SK-N-SH treated with all-trans-retinoic acid at 6 μM for 48 hours (cell line): ENCODE results near the gene MTMR10.

Experiments used
- ARNTL ChIP-seq: fragments of 450-650 bp; formaldehyde crosslinking; IDR thresholded peaks from 2 replicates; pipeline ENCODE4 v1.5.0; 2020; ENCODE audit warnings: low read depth, mild to moderate bottlenecking, moderate library complexity, borderline replicate concordance
- BACH2 ChIP-seq: fragments of 250-450 bp; sonication (Bioruptor Pico); IDR thresholded peaks from 2 replicates; pipeline ENCODE4 v1.9.0; 2021; ENCODE audit warnings: mild to moderate bottlenecking, borderline replicate concordance
- CREB5 ChIP-seq: fragments of 250-450 bp; sonication (Bioruptor Pico); IDR thresholded peaks from 2 replicates; pipeline ENCODE4 v1.5.1; 2020; ENCODE audit warnings: low read depth, mild to moderate bottlenecking, moderate library complexity
- ESRRG ChIP-seq: fragments of 250-450 bp; sonication (Bioruptor Pico); IDR thresholded peaks from 2 replicates; pipeline ENCODE4 v1.6.1; 2021; ENCODE audit warnings: mild to moderate bottlenecking
- OSR1 ChIP-seq: fragments of 250-450 bp; sonication (Bioruptor Pico); IDR thresholded peaks from 2 replicates; pipeline ENCODE4 v1.8.0; 2022; ENCODE audit warnings: moderate library complexity, mild to moderate bottlenecking, inconsistent platforms
- PPARA ChIP-seq: fragments of 250-450 bp; sonication (Bioruptor Pico); IDR thresholded peaks from 2 replicates; pipeline ENCODE4 v1.5.0; 2020; ENCODE audit warnings: mild to moderate bottlenecking, borderline replicate concordance
- SNAI2 ChIP-seq: fragments of 250-450 bp; sonication (Bioruptor Pico); IDR thresholded peaks from 2 replicates; pipeline ENCODE4 v1.5.0; 2020; ENCODE audit warnings: mild to moderate bottlenecking, moderate library complexity
- TOX ChIP-seq: fragments of 250-450 bp; sonication (Bioruptor Pico); IDR thresholded peaks from 2 replicates; pipeline ENCODE4 v1.8.0; 2021; ENCODE audit warnings: mild to moderate bottlenecking, moderate library complexity, borderline replicate concordance
- TSHZ2 ChIP-seq: fragments of 250-450 bp; sonication (Bioruptor Pico); IDR thresholded peaks from 2 replicates; pipeline ENCODE4 v1.5.0; 2020; ENCODE audit warnings: mild to moderate bottlenecking, moderate library complexity
- ZC3H10 ChIP-seq: fragments of 250-450 bp; sonication (Bioruptor Pico); IDR thresholded peaks from 2 replicates; pipeline ENCODE4 v1.5.1; 2021; ENCODE audit warnings: mild to moderate bottlenecking, moderate library complexity
- ZFP3 ChIP-seq: fragments of 250-450 bp; sonication (Bioruptor Pico); IDR thresholded peaks from 2 replicates; pipeline ENCODE4 v1.5.0; 2020; ENCODE audit warnings: mild to moderate bottlenecking, moderate library complexity
- ZNF70 ChIP-seq: fragments of 450-650 bp; formaldehyde crosslinking; IDR thresholded peaks from 2 replicates; pipeline ENCODE4 v1.5.0; 2020; ENCODE audit warnings: mild to moderate bottlenecking, moderate library complexity
- ZNF8 ChIP-seq: fragments of 450-650 bp; formaldehyde crosslinking; IDR thresholded peaks from 2 replicates; pipeline ENCODE4 v1.5.0; 2020; ENCODE audit warnings: mild to moderate bottlenecking, moderate library complexity
- TF ChIP-seq, protein P1 (sequence below): fragments of 250-450 bp; sonication (Bioruptor Pico); IDR thresholded peaks from 2 replicates; pipeline ENCODE4 v1.8.0; 2020; ENCODE audit warnings: mild to moderate bottlenecking, moderate library complexity, borderline replicate concordance

DNA sequence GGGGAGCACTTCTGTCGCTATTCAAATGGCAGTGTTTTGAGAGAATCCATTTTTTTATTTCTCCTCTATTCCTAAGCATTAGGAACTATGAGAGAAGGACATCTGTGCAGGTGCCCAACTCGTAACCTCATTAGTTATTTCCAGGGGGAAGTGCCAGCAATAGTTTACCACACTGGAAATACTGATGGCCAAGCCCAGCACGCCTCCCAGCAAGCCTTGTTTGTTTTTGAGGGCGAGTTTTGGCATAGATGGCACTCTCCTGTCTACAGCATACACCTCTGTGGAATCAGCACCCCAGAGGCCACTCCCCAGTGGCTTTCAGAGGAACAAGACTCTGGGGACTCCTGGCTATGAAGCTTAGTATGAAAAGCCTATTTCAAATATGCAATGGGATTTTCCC is 51.1 kb downstream of the MTMR10 start:
- TF ChIP-seq, protein P1, sequence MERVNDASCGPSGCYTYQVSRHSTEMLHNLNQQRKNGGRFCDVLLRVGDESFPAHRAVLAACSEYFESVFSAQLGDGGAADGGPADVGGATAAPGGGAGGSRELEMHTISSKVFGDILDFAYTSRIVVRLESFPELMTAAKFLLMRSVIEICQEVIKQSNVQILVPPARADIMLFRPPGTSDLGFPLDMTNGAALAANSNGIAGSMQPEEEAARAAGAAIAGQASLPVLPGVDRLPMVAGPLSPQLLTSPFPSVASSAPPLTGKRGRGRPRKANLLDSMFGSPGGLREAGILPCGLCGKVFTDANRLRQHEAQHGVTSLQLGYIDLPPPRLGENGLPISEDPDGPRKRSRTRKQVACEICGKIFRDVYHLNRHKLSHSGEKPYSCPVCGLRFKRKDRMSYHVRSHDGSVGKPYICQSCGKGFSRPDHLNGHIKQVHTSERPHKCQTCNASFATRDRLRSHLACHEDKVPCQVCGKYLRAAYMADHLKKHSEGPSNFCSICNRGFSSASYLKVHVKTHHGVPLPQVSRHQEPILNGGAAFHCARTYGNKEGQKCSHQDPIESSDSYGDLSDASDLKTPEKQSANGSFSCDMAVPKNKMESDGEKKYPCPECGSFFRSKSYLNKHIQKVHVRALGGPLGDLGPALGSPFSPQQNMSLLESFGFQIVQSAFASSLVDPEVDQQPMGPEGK: no peak
- TF ChIP-seq ZC3H10 (CRISPR knock-in tag) (no peak), TOX (CRISPR knock-in tag) (no peak), SNAI2 (CRISPR knock-in tag) (no peak), ARNTL (CRISPR knock-in tag) (no peak), ZNF70 (CRISPR knock-in tag) (no peak), PPARA (CRISPR knock-in tag) (no peak), ZFP3 (CRISPR knock-in tag) (no peak), BACH2 (CRISPR knock-in tag) (no peak), CREB5 (no peak), OSR1 (no peak), ZNF8 (CRISPR knock-in tag) (no peak), ESRRG (CRISPR knock-in tag) (no peak), TSHZ2 (CRISPR knock-in tag) (no peak)
